ENCODE measurements around the gene MYADM.

GRCh38 chr19:53905787-53906186 is 38.1 kb downstream of the MYADM start:
- TF ChIP-seq POLR2AphosphoS5 (IDR thresholded peaks at IDR 0.05; ENCODE audit: borderline replicate concordance, low read depth, low read length) (no peak), EZH2 (IDR thresholded peaks at IDR 0.05) (no peak), FOXP2 (optimal IDR thresholded peaks at IDR 0.05; ENCODE audit: control extremely low read depth, extremely low read length, insufficient read depth) (no peak)

All from SK-N-MC (cell line).